Eye (tissue), 1 donor: ENCODE measurements around the gene FN3KRP.
"Not testable (repeated sequence)": the region's sequence is repeated elsewhere in the genome, so short reads cannot be mapped to it uniquely, and the experiment has no call there.

Experiments
- DNase-seq: peaks from one replicate; pipeline ENCODE4 v3.0.0-alpha.2; 2015

The FN3KRP gene

DNA sequence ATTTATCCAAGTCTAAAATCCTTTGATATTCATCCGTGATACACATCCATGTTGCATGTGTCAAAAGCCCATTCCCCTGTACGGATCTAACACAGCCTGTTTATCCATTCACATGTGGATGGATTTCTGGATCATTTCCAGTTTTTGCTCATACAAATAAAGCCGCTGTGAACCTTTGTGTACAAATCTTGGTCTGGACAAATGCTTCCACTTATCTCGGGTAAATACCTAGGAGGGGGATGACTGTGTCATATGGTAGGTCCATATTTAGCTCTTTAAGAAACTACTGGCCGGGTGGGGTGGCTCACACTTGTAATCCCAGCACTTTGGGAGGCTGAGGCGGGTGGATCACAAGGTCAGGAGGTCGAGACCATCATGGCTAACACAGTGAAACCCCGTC lies 29.0 kb downstream of the FN3KRP start:
- no peak for DNase-seq

DNA sequence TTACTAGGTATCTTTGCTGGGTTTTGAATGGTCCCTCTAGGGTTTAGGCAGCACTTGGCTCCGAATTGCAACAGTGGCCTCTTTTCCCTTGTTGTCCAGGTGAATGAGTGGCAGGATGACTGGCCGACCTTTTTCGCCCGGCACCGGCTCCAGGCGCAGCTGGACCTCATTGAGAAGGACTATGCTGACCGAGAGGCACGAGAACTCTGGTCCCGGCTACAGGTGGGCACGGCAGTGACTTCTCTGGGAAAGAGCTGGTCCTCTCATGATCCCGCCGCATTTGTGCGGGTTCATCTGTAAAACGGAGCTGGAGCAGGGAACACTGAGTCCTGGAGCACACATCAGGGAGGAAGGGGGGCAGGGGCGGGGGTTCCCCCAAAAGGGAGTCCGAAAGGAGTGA lies 32.2 kb downstream of the FN3KRP start:
- no peak for DNase-seq

DNA sequence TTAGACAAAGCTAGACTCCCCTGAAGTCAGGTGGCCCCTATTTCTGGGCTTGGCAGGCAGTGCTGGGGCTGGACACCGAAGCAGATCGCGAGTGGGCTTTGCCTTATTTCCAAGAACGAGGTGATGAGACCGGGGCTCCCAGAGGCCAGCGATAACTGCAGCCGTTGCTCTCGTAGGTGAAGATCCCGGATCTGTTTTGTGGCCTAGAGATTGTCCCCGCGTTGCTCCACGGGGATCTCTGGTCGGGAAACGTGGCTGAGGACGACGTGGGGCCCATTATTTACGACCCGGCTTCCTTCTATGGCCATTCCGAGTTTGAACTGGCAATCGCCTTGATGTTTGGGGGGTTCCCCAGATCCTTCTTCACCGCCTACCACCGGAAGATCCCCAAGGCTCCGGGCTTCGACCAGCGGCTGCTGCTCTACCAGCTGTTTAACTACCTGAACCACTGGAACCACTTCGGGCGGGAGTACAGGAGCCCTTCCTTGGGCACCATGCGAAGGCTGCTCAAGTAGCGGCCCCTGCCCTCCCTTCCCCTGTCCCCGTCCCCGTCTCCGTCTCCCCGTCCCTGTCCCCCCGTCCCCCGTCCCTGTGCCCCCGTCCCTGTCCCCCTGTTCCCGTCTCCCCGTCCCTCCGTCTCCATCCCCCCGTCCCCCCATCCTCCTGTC lies 33.9 kb downstream of the FN3KRP start:
- peak; percentile 28 for DNase-seq

DNA sequence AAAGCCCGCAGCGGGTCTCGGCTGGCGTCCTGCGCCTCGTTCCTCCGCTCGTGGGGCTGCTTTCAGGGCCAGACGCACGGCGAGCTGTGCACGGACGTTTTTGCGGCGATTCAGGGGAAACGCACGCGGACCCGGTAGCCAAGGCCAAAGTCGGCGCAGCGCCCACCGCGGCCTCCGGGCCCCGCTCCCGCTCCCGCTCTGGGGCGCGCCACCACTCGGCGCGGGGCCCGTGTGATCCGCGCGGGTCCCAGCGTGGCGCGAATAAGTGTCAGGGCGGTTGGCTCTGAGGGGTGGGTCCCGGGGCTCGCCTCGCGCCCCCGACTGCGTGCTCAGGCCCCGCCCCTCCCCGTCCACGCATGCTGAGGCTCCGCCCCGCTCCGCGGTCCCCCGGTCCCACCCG lies 34.7 kb downstream of the FN3KRP start:
- DNase-seq, result no peak

DNA sequence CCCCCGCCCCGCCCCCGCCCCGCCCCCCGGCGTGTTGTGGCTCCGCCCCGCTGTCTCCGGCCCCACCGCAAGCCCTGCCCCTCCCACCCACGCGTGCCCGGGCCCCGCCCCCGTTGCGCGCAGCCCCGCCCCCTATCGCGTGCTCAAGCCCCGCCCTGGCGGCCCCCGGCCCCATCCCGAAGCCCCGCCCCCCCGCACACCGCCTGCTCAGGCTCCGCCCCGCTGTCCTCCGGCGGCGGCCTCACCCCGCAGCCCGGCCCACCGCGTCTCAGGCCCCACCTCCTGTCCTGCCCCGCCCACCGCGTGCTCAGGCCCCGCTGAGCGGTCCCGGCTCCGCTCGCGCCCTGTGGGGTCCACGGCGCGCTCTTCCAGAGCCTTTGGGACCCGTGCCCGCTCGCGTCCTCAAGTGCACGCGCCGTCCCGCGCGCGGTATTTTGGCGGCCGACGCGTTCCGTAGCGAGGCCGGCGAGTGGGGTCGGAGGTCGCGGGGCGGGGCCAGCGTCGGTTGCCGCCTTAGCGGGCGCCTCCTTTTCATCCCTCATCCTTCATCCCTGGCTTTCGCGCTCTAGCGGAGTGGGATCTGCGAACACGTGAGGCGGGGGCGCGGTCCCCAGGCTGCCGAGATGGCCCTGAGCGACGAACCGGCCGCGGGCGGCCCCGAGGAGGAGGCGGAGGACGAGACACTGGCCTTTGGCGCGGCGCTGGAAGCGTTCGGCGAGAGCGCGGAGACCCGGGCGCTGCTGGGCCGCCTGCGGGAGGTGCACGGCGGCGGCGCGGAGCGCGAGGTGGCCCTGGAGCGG lies 35.3 kb downstream of the FN3KRP start, which contains the start of gene TBCD:
TSS of gene TBCD (plus strand) at position 495 of the 800 bp plus-strand sequence. CDS start at position 624, 129 bp downstream.
- peak; percentile 96 for DNase-seq

DNA sequence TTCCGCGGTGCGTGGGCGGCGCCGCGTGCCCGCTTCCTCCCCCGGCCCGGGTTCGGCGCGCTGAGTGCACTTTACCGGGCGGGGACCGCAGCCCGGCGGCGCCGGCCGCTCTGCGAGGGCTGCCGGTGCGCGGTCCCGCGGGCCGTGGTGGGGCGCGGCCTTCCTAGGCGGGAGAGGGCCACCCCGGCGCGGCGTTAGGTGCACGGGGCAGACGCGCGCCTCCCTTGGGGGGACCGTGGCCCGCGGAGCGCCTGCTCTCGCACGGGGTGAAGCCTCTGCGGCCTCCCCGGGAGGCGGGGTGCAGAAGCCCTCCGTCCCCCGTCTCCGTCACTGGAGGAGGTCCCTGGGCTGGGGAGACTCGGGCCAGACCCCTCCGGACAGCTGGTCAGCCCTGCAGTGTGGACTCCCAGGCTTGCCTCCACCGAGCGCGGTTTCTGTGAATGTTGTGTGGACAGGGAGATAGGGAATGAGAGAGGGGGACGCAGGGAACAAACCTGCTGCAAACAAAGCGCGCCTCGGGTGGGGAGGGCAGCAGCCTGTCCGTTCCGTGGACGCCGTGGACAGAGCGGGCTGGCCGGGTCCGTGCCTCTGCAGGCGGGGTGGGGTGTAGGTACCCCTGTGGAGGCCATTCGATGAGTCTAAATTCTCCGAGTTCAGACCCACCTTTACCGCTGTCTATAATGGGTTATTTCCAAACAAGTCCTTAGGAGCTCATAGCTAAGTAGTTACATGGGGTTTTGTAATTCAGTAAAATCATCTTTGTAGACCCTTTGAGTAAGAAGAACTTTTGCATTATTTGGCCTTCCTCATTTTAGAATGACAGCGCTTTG lies 36.1 kb downstream of the FN3KRP start:
- DNase-seq, result peak; percentile 55

DNA sequence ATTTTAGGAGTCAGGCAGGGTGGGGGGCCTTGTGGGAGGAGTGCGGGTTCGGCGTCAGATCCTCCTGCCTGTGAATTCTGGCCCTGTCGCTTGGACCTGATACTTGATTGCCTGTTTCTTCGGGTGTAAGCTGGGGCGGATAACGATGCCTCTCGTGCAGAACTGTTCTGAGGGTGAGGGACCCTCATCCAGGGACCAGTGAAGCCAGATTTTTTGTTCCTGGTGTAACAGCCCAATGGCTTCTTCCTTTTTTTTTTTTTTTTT lies 36.6 kb downstream of the FN3KRP start:
- DNase-seq, result no peak

DNA sequence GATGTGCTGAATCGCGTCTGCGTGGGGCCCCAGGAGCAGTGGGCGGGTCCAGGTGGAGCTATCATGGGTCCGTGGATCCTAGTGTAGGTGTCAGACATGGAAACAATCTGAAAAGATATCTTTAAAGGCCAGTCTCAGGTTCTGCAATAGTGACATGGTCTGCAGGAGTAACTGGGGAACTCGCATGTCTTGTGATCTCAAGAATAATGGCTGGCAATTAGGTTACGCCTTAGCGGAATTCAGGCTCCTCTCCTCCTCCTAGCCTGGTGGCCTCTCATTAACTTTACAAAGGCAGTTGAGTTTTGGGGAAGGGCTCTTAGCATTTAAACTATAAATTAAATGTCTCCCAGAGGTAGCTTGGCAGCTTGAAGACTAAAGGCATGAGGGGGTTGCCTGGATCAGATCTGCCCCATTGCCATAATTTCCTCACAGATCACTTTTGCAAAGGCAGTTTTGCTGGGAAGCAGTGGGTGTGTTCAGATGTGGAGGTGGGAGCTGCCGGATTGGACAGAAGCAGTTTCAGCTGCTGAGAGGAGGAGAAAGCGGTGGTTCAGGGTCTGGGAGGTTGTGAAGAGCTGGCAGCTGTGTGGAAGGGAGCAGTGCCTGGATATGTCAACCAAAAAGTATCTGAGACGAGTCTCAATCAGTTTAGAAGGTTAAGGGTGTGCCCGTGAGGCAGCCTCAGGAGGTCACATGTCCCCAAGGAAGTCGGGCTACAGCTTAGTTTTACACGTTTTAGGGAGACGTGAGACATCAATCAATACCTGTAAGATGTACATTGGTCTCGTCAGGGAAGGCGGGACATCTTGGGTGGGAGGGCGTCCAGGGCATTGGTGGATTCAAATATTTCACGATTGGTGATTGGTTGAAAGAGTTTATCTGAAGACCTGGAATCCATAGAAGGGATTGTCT lies 38.0 kb downstream of the FN3KRP start:
- DNase-seq, result peak; percentile 48

DNA sequence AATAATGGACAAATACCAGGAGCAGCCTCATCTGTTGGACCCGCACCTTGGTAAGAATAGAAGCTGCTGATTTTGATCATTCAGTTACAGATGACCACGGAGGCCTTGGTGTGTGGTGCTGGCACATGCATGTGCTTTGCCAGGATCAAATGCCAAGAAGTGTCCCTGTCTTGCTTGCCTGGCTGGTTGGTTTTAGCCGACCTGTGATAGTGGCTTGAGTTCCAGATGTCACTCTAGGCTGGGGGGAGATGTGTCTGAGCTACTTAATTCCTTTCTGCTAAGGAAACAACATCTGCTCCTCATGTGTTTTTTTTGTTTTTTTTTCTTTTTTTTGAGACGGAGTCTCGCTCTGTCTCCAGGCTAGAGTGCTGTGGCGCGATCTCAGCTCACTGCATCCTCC lies 39.7 kb downstream of the FN3KRP start:
- DNase-seq, result no peak

DNA sequence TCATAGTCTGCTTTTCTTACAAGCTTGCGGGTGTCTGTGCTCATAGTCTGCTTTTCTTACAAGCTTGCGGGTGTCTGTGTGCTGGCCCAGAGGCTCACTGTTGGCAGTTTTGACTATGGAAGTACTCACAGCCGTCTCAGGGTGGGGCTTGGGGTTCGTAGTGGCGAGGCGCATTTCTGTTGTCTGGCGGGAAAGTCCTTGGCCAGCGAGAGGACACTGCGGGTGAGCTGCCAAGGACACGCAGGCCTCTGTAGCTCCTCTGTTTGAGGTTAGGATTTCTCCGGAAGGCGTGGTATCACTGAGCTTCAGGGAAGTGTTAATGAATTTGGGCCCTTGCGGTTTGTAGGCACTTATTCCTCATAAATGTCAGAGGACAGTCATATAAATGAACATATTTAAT lies 48.9 kb downstream of the FN3KRP start:
- DNase-seq, result no peak

DNA sequence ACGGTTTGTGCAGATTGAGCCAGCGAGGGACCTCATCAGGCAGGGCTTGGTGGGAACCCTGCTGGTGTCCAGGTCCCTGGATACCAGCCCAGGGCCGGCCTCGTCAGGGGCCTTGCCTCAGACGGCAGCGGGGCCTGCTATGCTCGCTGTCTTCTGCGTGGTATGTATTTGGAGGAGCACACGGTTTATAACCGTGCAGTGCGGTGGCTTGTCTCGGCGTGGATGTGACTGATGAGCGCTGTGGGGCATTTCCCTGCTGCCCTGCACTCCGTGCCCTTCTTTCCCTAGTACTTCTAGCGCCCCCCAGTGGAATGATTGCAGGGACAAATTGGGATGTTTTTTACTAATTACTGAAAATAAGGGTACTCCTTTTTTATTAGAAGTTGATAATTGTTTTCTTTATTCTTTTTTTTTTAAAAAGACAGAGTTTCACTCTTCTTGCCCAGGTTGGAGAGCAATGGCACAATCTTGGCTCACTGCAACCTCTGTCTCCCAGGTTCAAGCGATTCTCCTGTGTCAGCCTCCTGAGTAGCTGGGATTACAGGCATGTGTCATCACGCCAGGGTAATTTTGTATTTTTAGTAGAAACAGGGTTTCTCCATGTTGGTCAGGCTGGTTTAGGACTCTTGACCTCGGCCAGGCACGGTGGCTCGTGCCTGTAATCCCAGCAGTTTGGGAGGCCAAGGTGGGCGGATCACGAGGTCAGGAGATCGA lies 50.7 kb downstream of the FN3KRP start:
- peak; percentile 66 for DNase-seq

DNA sequence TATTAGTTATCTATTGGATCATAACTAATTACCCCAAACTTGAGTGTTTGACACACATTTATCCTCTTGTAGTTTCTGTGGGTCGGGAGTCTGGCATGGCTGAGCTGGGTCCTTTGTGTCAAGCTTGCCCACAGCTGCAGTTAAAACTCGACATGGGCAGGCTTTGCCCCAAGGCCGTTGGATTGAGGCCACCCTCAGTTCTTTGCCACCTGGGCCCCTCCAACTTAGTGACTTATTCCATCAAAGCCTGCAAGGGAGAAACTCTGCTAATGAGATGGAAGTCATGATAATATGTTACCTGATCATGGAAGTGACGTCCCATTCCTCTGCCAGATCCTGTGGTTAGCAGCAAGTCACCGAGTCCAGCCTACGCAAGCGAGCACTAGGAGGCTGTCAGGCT lies 52.5 kb downstream of the FN3KRP start:
- no peak for DNase-seq

DNA sequence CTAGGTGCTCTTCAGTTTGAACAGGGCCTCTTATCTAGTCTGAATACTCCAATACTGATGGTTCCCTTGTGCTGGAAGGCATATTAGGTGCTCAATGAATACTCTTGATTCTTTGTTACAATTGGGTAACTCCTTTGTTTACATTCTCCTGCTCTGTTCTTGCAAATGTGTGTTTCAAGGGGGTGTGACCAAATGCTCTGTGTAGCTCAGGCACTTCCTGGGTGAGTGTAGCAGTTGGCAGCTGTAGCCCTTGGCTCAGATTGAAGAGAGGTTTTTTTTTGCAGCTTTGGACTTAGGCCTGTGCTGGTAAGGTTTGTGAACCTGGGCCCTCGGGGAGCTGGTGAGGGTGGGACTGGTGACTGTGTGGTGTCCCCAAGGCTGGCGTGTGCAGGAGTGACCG lies 55.5 kb downstream of the FN3KRP start:
- no peak for DNase-seq

DNA sequence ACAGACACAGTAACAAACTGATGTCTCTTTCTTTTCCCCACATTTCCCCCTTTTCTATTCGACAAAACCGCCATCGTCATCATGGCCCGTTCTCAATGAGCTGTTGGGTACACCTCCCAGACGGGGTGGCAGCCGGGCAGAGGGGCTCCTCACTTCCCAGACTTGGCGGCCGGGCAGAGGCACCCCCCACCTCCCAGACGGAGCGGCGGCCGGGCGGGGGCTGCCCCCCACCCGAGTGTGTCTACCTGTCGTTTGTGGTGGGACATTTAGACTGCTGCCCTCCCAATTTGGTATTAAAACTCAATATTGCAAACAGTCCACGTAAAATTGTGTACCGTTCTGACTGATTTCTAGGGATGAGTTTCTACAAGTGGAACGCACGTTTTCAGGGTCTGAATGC lies 58.0 kb downstream of the FN3KRP start:
- DNase-seq, result not testable (repeated sequence)

DNA sequence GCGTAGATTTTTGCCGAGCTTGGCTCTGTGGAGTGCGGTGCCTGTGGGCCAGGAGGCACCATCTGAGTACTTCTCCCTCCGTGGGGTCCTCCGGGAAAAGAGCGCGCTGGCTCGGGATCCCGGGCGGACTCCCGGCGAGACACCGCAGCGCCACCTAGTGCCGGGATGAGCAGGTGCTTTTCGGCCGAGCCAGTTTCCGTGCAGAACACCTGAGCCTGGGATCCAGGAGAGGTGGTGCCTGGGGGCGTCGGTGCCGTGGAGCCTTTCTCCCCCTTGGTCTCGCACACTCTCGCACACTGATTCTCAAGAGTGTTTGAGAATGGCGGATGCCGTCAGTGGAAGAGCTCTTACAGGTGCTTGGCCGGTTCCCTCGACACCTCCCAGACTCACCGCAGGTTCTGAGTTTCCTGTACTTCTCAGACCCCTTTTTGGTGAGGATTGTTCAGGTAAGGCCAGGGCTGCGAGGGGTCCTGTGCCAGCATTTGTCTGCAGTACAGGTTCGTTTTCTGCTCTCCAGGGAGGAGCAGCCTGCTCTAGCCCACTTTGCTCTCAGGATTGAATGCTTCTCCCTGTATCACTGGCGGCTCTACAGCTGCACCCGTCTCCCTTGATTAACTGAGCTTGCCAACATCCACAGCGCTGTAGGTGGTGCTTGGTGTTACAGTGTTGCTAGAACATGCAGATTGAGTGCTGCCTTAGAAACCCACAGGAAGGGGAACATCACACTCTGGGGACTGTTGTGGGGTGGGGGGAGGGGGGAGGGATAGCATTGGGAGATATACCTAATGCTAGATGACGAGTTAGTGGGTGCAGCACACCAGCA lies 58.7 kb downstream of the FN3KRP start:
- DNase-seq, result peak; percentile 75

DNA sequence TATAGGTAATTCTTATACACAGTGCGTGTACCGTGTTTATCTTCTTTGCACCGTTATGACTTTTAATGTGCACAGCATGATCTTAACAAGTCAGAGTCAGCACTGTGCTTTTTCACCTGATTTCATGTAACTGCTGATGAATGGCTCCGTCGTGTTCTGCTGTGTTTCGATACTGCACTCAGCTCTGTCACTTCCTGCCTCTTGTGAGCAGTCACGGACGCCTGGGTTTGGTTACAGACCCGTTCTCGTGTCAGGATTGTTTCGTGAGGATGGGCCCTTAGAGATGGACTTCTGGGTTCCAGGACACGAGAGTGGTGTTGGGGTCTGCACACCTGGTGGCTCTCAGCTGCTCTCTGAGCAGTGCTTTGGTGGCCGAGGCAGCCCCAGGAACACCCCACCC lies 59.9 kb downstream of the FN3KRP start:
- no peak for DNase-seq
